Liver (tissue), 3 donors: ENCODE measurements around the gene RPL5.

ENCODE experiments used
- CTCF ChIP-seq: fragments of 150-350 bp; IDR thresholded peaks from 2 replicates; pipeline ENCODE4 v1.5.1; 2017; ENCODE audit warnings: improper control_type of control experiment, low read depth, low read length; ENCODE audit not compliant: missing input control
- EGR1 ChIP-seq, 2 donors: IDR thresholded peaks; 2 replicates each; pipeline ENCODE4 v1.6.1; 2016 to 2018; ENCODE audit warnings: antibody characterized with exemption in 2 of 2, low read depth in 2 of 2
- FOXA1 ChIP-seq: IDR thresholded peaks from 2 replicates; pipeline ENCODE4 v1.6.1; 2016; ENCODE audit warnings: antibody characterized with exemption
- GABPA ChIP-seq, 2 donors: IDR thresholded peaks in 1 of 2; conservative IDR thresholded peaks in 1 of 2; 2 replicates each; pipeline ENCODE4 v1.6.1; 2016; ENCODE audit warnings: antibody characterized with exemption in 2 of 2, mild to moderate bottlenecking in 1 of 2, moderate library complexity in 1 of 2
- HNF4A ChIP-seq, 2 donors: conservative IDR thresholded peaks; 2 replicates each; pipeline ENCODE4 v1.6.1; 2016; ENCODE audit warnings: antibody characterized with exemption in 2 of 2, mild to moderate bottlenecking in 2 of 2
- HNF4G ChIP-seq: IDR thresholded peaks from 2 replicates; pipeline ENCODE4 v1.6.1; 2016; ENCODE audit warnings: antibody characterized with exemption
- JUND ChIP-seq, 2 donors: IDR thresholded peaks; 2 replicates each; pipeline ENCODE4 v1.6.1; 2016; ENCODE audit warnings: antibody characterized with exemption in 2 of 2
- NR2F2 ChIP-seq: IDR thresholded peaks from 2 replicates; pipeline ENCODE4 v1.6.1; 2016; ENCODE audit warnings: antibody characterized with exemption
- RAD21 ChIP-seq, 2 donors: IDR thresholded peaks; 2 replicates each; pipeline ENCODE4 v1.6.1; 2016; ENCODE audit warnings: antibody characterized with exemption in 2 of 2, mild to moderate bottlenecking in 2 of 2
- REST ChIP-seq: IDR thresholded peaks from 2 replicates; pipeline ENCODE4 v1.6.1; 2016; ENCODE audit warnings: antibody characterized with exemption, mild to moderate bottlenecking
- TAF1 ChIP-seq: conservative IDR thresholded peaks from 2 replicates; pipeline ENCODE4 v1.6.1; 2016; ENCODE audit warnings: antibody characterized with exemption, mild to moderate bottlenecking
- YY1 ChIP-seq: IDR thresholded peaks from 2 replicates; pipeline ENCODE4 v1.6.1; 2016; ENCODE audit warnings: antibody characterized with exemption, mild to moderate bottlenecking
- TF ChIP-seq, protein P1 (sequence below): IDR thresholded peaks from 2 replicates; pipeline ENCODE4 v1.6.1; 2016; ENCODE audit warnings: antibody characterized with exemption
- TF ChIP-seq, protein P2 (sequence below): IDR thresholded peaks from 2 replicates; pipeline ENCODE4 v1.6.1; 2016; ENCODE audit warnings: antibody characterized with exemption
- donor health status: healthy.
- donor health status: healthy.

GRCh38 chr1:92874987-92875386 is 43.1 kb downstream of the RPL5 start:
- TF ChIP-seq, protein P1, sequence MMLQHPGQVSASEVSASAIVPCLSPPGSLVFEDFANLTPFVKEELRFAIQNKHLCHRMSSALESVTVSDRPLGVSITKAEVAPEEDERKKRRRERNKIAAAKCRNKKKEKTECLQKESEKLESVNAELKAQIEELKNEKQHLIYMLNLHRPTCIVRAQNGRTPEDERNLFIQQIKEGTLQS = no peak
- no peak for TF ChIP-seq CTCF
- no peak for TF ChIP-seq RAD21 (IDR thresholded peaks at IDR 0.05)
- TF ChIP-seq HNF4G = no peak
- no peak for TF ChIP-seq YY1
- TF ChIP-seq REST = no peak
- no peak for TF ChIP-seq GABPA (IDR thresholded peaks at IDR 0.05 in 1 of 2, conservative IDR thresholded peaks at IDR 0.05 in 1 of 2)
- no peak for TF ChIP-seq EGR1 (IDR thresholded peaks at IDR 0.05; ENCODE audit: low read depth in 2 of 2)
- TF ChIP-seq NR2F2 = no peak
- TF ChIP-seq TAF1 = no peak
- no peak for TF ChIP-seq FOXA1
- TF ChIP-seq, protein P2, sequence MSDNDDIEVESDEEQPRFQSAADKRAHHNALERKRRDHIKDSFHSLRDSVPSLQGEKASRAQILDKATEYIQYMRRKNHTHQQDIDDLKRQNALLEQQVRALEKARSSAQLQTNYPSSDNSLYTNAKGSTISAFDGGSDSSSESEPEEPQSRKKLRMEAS = no peak
- TF ChIP-seq JUND (IDR thresholded peaks at IDR 0.05) = no peak
- TF ChIP-seq HNF4A (conservative IDR thresholded peaks at IDR 0.05) = no peak
